ENCODE measurements around the gene GALNT10.
"Not testable (repeated sequence)": the region's sequence is repeated elsewhere in the genome, so short reads cannot be mapped to it uniquely, and the experiment has no call there.

GALNT10 gene

GRCh38 chr5:154190595-154191304 lies at the start of gene GALNT10:
Gene GALNT10 (plus strand): TSS chr5:154190733. CDS start chr5:154190867, 134 bp downstream.
- peak within 1 kb of the TSS; percentile 84 to 86 for H3K4me3 ChIP-seq (replicated peaks in 1 of 2; ENCODE audit: low read depth in 2 of 2, low read length in 2 of 2)
- no peak for TF ChIP-seq CTCF (IDR thresholded peaks at IDR 0.05; ENCODE audit: low read depth, low read length)
- peak; percentile 57 to 84 for DNase-seq (ENCODE audit: low read depth in 2 of 2)

GRCh38 chr5:154141745-154142221 lies 48.8 kb upstream of the GALNT10 start:
- TF ChIP-seq CTCF (IDR thresholded peaks at IDR 0.05; ENCODE audit: low read depth, low read length) = no peak
- no peak for DNase-seq (ENCODE audit: low read depth in 2 of 2)
- no peak overlapping the region for H3K4me3 ChIP-seq (replicated peaks in 1 of 2; ENCODE audit: low read depth in 2 of 2, low read length in 2 of 2)

GRCh38 chr5:154143211-154143641 lies 47.3 kb upstream of the GALNT10 start:
- TF ChIP-seq CTCF (IDR thresholded peaks at IDR 0.05; ENCODE audit: low read depth, low read length) = no peak
- no peak overlapping the region for H3K4me3 ChIP-seq (replicated peaks in 1 of 2; ENCODE audit: low read depth in 2 of 2, low read length in 2 of 2)
- no peak for DNase-seq (ENCODE audit: low read depth in 2 of 2)

GRCh38 chr5:154145268-154145667 lies 45.3 kb upstream of the GALNT10 start:
- TF ChIP-seq CTCF (IDR thresholded peaks at IDR 0.05; ENCODE audit: low read depth, low read length) = no peak
- H3K4me3 ChIP-seq (replicated peaks in 1 of 2; ENCODE audit: low read depth in 2 of 2, low read length in 2 of 2) = no peak overlapping the region
- no peak for DNase-seq (ENCODE audit: low read depth in 2 of 2)

- no peak for TF ChIP-seq CTCF (IDR thresholded peaks at IDR 0.05; ENCODE audit: low read depth, low read length)
- H3K4me3 ChIP-seq (replicated peaks in 1 of 2; ENCODE audit: low read depth in 2 of 2, low read length in 2 of 2) = no peak overlapping the region
- no peak for DNase-seq (ENCODE audit: low read depth in 2 of 2)
These were observed 44.1 kb upstream of the GALNT10 start for GRCh38 chr5:154146409-154146808.

GRCh38 chr5:154147666-154148065 lies 42.9 kb upstream of the GALNT10 start:
- no peak for TF ChIP-seq CTCF (IDR thresholded peaks at IDR 0.05; ENCODE audit: low read depth, low read length)
- no peak overlapping the region for H3K4me3 ChIP-seq (replicated peaks in 1 of 2; ENCODE audit: low read depth in 2 of 2, low read length in 2 of 2)
- DNase-seq (ENCODE audit: low read depth in 2 of 2) = no peak

- not testable (repeated sequence) for H3K4me3 ChIP-seq (replicated peaks in 1 of 2; ENCODE audit: low read depth in 2 of 2, low read length in 2 of 2); DNase-seq (ENCODE audit: low read depth in 2 of 2)
These were observed 40.1 kb upstream of the GALNT10 start for GRCh38 chr5:154150471-154150870.

All from cardiac fibroblast (primary cell).